Metanephros (tissue), 1 donor: ENCODE data around the gene FBXO17. TPM values are rescaled to one million over a fixed set of nuclear protein-coding genes. Genes with fewer than 3 reads are reported as not detected.

Source experiments
- total RNA-seq: library from RNA; depleted of rRNA; stranded (reverse); fragments of >200 nt; gene quantifications from one replicate; pipeline ENCODE4 v1.2.3, GENCODE V29; 2014

Gene FBXO17
- 67.2 TPM for total RNA-seq

GRCh38 chr19:38975214-38975860 lies at the start of gene FBXO17:
TSS of gene FBXO17 (minus strand) at chr19:38975742. CDS start at chr19:38950319, 25,423 bp downstream.

DNA sequence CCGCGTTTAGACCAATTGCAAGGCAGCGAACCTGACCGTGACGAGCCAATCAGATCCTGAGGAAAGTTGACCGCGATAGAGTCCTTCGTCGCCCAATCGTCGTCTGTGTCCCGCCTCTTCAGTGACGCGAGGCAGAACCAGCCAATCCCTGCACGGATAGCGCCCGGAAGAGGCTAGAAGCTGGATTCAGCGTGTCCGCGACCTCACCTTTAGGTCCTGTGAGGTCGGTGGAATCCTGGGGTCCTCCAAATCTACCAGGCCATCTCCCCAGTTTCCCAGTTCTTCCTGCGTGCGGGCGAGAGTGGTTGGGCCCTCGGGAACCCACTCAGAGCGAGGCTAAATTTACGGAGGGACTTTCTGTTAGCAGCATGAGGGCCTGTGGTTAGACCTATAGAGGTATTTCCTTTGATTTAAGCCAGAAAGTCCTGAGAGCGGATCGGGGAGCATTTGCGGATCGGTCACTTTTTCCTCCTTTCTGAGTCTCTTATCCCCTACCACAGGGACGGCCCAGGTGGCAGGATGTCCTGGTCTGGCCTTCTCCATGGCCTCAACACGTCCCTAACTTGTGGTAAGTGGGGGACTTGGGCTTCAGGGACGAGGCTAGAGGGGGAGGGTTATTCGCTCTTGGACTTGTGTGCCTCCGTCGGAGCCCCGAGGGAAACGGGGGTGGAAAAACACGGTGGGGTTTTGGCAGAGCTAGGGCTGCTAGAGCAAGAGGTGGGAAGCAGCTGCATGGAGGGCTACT lies 44.6 kb downstream of the FBXO17 start, which contains the start of gene MRPS12:
Gene MRPS12, plus strand, starts transcription at position 169 of the 745 bp plus-strand sequence. Its CDS starts 351 bp downstream, at position 520.

GRCh38 chr19:38929929-38930775 lies 45.4 kb downstream of the FBXO17 start, which contains the start of gene SARS2:
TSS of gene SARS2 (minus strand) at chr19:38930763. CDS start at chr19:38930736, 27 bp downstream.

DNA sequence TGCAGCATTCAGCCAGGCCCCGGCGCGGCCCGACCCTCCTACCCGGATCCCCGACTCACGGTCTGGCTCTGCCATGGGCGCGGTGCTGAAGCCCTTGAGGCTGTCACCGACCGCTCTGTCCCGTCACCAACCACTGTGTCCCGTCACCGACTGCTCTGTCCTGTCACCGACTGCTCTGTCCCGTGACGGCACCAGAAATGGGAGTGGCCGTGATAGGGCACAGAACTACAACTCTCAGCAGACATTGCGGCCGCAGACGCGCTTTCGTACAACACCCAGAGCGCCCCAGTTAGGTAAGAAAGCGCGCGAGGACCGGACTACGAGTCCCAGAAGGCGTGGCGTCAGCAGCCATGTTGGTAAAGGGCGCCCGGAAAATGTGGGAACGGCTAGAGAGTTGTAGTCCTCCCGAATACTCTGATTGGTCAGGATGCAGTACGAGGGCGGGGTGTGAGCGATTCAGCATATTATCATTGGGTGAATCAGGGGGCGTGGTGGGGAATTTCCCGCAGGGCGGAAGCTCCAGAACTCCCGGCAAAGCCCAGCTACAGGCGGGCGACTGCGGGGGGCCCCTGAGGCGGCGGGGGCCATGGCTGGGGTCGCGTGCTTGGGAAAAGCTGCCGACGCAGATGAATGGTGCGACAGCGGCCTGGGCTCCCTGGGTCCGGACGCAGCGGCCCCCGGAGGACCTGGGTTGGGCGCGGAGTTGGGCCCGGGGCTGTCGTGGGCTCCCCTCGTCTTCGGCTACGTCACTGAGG lies 75.9 kb downstream of the FBXO17 start, which contains the start of the genes NFKBIB and SIRT2:
Gene NFKBIB, plus strand, starts transcription at position 523 of the 755 bp plus-strand sequence. Its CDS starts 64 bp downstream, at position 587.
Gene SIRT2, minus strand, starts transcription at position 172 of the 755 bp plus-strand sequence. Its CDS starts 97 bp downstream, at position 75.

Other genes starting within 250 kb of the FBXO17 start
- gene CAPN12, start 231.3 kb downstream of the FBXO17 start, total RNA-seq: 12.4 TPM
- gene LGALS7, start 202.2 kb downstream of the FBXO17 start, total RNA-seq: not detected
- 1.2 TPM for gene LGALS7B, start 186.5 kb downstream of the FBXO17 start, total RNA-seq
- 0.53 TPM for gene LGALS4, start 162.8 kb downstream of the FBXO17 start, total RNA-seq
- gene ECH1, start 143.9 kb downstream of the FBXO17 start, total RNA-seq: 96.1 TPM
- 311 TPM for gene HNRNPL, start 125.8 kb downstream of the FBXO17 start, total RNA-seq
- gene RINL, start 97.5 kb downstream of the FBXO17 start, total RNA-seq: 10.0 TPM
- 58.4 TPM for gene SIRT2, start 76.1 kb downstream of the FBXO17 start, total RNA-seq
- gene NFKBIB, start 75.8 kb downstream of the FBXO17 start, total RNA-seq: 11.9 TPM
- gene CCER2, start 63.6 kb downstream of the FBXO17 start, total RNA-seq: 0.29 TPM
- 33.7 TPM for gene SARS2, start 45.0 kb downstream of the FBXO17 start, total RNA-seq
- 33.2 TPM for gene MRPS12, start 44.8 kb downstream of the FBXO17 start, total RNA-seq
- 2.7 TPM for gene FBXO27, start 56.8 kb upstream of the FBXO17 start, total RNA-seq
- gene ACP7, start 108.6 kb upstream of the FBXO17 start, total RNA-seq: 0.23 TPM
- 38.0 TPM for gene PAK4, start 150.0 kb upstream of the FBXO17 start, total RNA-seq
- 2.3 TPM for gene NCCRP1, start 221.2 kb upstream of the FBXO17 start, total RNA-seq
- gene SYCN, start 228.5 kb upstream of the FBXO17 start, total RNA-seq: not detected